CD4-positive, alpha-beta T cell (primary cell): ENCODE results near the gene TMEM106B. TPM values are rescaled to one million over a fixed set of nuclear protein-coding genes. Genes with fewer than 3 reads are reported as not detected.
"Not testable (repeated sequence)": the region's sequence is repeated elsewhere in the genome, so short reads cannot be mapped to it uniquely, and the experiment has no call there.

Experiments used
- ATAC-seq: fragments of 200-7000 bp; cut with Tn5 transposase; one replicate; pipeline ENCODE4 v1.10.0; 2022; ENCODE audit warnings: mild to moderate bottlenecking; ENCODE audit not compliant: poor library complexity
- CTCF ChIA-PET: fragments of 350-600 bp; sonication (Branson Sonifier 250); formaldehyde crosslinking; loops from one replicate; lab custom pipeline; 2021; ENCODE audit warnings: antibody characterized with exemption, inconsistent platforms; lab: Charles Lee
- POLR2A ChIA-PET: fragments of 350-600 bp; sonication (Branson Sonifier 250); formaldehyde crosslinking; loops from one replicate; lab custom pipeline; 2021; ENCODE audit warnings: antibody characterized with exemption, inconsistent platforms; lab: Charles Lee
- DNase-seq, 14 experiments: peaks; one replicate each; pipeline ENCODE4 v3.0.0-alpha.2; 2013 to 2020; ENCODE audit warnings: mixed read lengths in 2 of 14
- H3K27ac ChIP-seq, 2 donors: one replicate each; pipeline versions ENCODE4 v1.5.1 to v1.7.0; 2013; ENCODE audit warnings: low read length in 2 of 2, low read depth in 1 of 2, mild to moderate bottlenecking in 1 of 2
- H3K27me3 ChIP-seq, 2 experiments: 1 replicate in 1 of 2; 2 replicates in 1 of 2; pipeline versions ENCODE4 v1.6.1 to v1.7.0; 2013; ENCODE audit warnings: low read length in 2 of 2, control low read depth in 1 of 2, mild to moderate bottlenecking in 1 of 2, moderate library complexity in 1 of 2; ENCODE audit not compliant: insufficient read depth in 2 of 2, control insufficient read depth in 1 of 2
- H3K36me3 ChIP-seq: one replicate; pipeline ENCODE4 v1.6.1; 2013; ENCODE audit warnings: low read length, control low read depth; ENCODE audit not compliant: insufficient read depth
- H3K4me1 ChIP-seq: one replicate; pipeline ENCODE4 v1.6.1; 2013; ENCODE audit warnings: low read length, control low read depth; ENCODE audit not compliant: insufficient read depth
- H3K4me3 ChIP-seq: one replicate; pipeline ENCODE4 v1.5.1; 2013; ENCODE audit warnings: mild to moderate bottlenecking, low read length, moderate library complexity
- H3K9me3 ChIP-seq, 2 experiments: 1 replicate in 1 of 2; 2 replicates in 1 of 2; pipeline versions ENCODE4 v1.6.1 to v1.7.0; 2013; ENCODE audit warnings: low read length in 2 of 2, mild to moderate bottlenecking in 2 of 2, control low read depth in 1 of 2, moderate library complexity in 1 of 2; ENCODE audit not compliant: control insufficient read depth in 1 of 2, insufficient read depth in 1 of 2
- H3K27ac Mint-ChIP-seq: one replicate; pipeline ENCODE4 v1.8.0; 2020; ENCODE audit warnings: mixed read lengths
- H3K27me3 Mint-ChIP-seq: one replicate; pipeline ENCODE4 v1.8.0; 2021; ENCODE audit warnings: mixed read lengths
- H3K36me3 Mint-ChIP-seq: one replicate; pipeline ENCODE4 v1.8.0; 2021; ENCODE audit warnings: low read depth, mixed read lengths
- H3K4me1 Mint-ChIP-seq: one replicate; pipeline ENCODE4 v1.8.0; 2021; ENCODE audit warnings: low read depth, mixed read lengths
- H3K4me3 Mint-ChIP-seq: one replicate; pipeline ENCODE4 v1.8.0; 2020; ENCODE audit warnings: mild to moderate bottlenecking, mixed read lengths
- H3K9me3 Mint-ChIP-seq: one replicate; pipeline ENCODE4 v1.8.0; 2020; ENCODE audit warnings: mixed read lengths
- intact Hi-C, 2 experiments: fragments of 100-400 bp; cut with DNase I in 1 of 2; cut with micrococcal nuclease in 1 of 2; formaldehyde crosslinking; loops; one replicate each; pipeline versions ENCODE4 v1.15.1 to v1.9.0; 2023 to 2025; cut with DNase I, micrococcal nuclease
- total RNA-seq, 174 experiments: library from RNA in 2 of 174; stranded (reverse) in 2 of 174; gene quantifications; one replicate each; pipeline ENCODE4 v1.2.3 and lab custom pipeline; 2021 to 2026
- TF ChIP-seq, protein P1 (sequence below): fragments of 200-600 bp; IDR thresholded peaks from one replicate; pipeline ENCODE4 v1.8.0; 2022; ENCODE audit warnings: antibody characterized with exemption, mild to moderate bottlenecking

TMEM106B gene
- total RNA-seq, 2 experiments from 2014 or later, result 16.9 to 17.5 TPM

GRCh38 chr7:12221414-12221813, 10.3 kb downstream of the TMEM106B start:
- TF ChIP-seq, protein P1, sequence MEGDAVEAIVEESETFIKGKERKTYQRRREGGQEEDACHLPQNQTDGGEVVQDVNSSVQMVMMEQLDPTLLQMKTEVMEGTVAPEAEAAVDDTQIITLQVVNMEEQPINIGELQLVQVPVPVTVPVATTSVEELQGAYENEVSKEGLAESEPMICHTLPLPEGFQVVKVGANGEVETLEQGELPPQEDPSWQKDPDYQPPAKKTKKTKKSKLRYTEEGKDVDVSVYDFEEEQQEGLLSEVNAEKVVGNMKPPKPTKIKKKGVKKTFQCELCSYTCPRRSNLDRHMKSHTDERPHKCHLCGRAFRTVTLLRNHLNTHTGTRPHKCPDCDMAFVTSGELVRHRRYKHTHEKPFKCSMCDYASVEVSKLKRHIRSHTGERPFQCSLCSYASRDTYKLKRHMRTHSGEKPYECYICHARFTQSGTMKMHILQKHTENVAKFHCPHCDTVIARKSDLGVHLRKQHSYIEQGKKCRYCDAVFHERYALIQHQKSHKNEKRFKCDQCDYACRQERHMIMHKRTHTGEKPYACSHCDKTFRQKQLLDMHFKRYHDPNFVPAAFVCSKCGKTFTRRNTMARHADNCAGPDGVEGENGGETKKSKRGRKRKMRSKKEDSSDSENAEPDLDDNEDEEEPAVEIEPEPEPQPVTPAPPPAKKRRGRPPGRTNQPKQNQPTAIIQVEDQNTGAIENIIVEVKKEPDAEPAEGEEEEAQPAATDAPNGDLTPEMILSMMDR, result no peak
- Mint-ChIP-seq H3K36me3 (peaks cover 83% of the 10 kb centered on the region), H3K4me1 (peaks cover 73% of the 10 kb centered on the region), H3K4me3 (no peak overlapping the region), H3K9me3 (peaks cover 3% of the 10 kb centered on the region), H3K27me3 (no peaks in the 10 kb centered on the region), H3K27ac (peak overlapping the region; percentile 57)
- no peak for DNase-seq
- Histone ChIP-seq H3K4me3 (no peak overlapping the region), H3K36me3 (peaks cover 49% of the 10 kb centered on the region), H3K27me3 (no peaks in the 10 kb centered on the region), H3K27ac (peak overlapping the region in 1 of 2 donors; percentile 1), H3K9me3 (no peaks in the 10 kb centered on the region), H3K4me1 (peaks cover 14% of the 10 kb centered on the region)
- CTCF ChIA-PET, result no interaction called here
- no peak for ATAC-seq
- intact Hi-C loops, result no loop called here
- POLR2A ChIA-PET, result interaction anchor here (1.3 kb wide), 1 partner anchor 10 kb away, joined by 9 read pairs; the partner anchor contains the start of gene TMEM106B

- Mint-ChIP-seq H3K36me3 (peaks cover 75% of the 10 kb centered on the region), H3K9me3 (peaks cover 3% of the 10 kb centered on the region), H3K4me1 (peaks cover 64% of the 10 kb centered on the region), H3K27me3 (no peaks in the 10 kb centered on the region), H3K27ac (peak overlapping the region; percentile 57), H3K4me3 (peak overlapping the region; percentile 67)
- H3K27ac ChIP-seq, result peak overlapping the region in 1 of 2 donors; percentile 16
- ChIA-PET POLR2A (interaction anchor here (0.7 kb wide), 2 partner anchors 12 to 80 kb away, joined by 3 read pairs; partner anchors contain the start of gene TMEM106B), CTCF (interaction anchor here (0.7 kb wide), 1 partner anchor 35 kb away, joined by 4 read pairs; no protein-coding TSS in a partner anchor)
- ATAC-seq, result peak; percentile 80
- no peak overlapping the region for H3K4me3 ChIP-seq
- peaks cover 14% of the 10 kb centered on the region for H3K4me1 ChIP-seq
- TF ChIP-seq, protein P1, result no peak
- intact Hi-C loops, result no loop called here
- peaks cover 36% of the 10 kb centered on the region for H3K36me3 ChIP-seq
- H3K9me3 ChIP-seq, result no peaks in the 10 kb centered on the region
- peak in 3 of 14 experiments; percentile 48 to 83 (median 52) for DNase-seq
- no peaks in the 10 kb centered on the region for H3K27me3 ChIP-seq
Observed at GRCh38 chr7:12222889-12223579, 11.9 kb downstream of the TMEM106B start.

DNA sequence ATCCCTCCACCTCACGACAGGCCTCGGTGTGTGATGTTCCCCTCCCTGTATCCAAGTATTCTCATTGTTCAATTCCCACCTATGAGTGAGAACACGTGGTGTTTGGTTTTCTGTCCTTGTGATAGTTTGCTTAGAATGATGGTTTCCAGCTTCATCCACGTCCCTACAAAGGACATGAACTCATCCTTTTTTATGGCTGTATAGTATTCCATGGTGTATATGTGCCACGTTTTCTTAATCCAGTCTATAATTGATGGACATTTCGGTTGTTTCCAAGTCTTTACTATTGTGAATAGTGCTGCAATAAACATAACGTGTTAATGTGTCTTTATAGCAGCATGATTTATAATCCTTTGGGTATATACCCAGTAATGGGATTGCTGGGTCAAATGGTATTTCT, 13.9 kb downstream of the TMEM106B start:
- CTCF ChIA-PET, H3K27me3 Mint-ChIP-seq: not testable (repeated sequence)

More for the DNA sequence above, 13.9 kb downstream of the TMEM106B start:
- H3K4me3 Mint-ChIP-seq, intact Hi-C loops, H3K4me3 ChIP-seq, H3K9me3 Mint-ChIP-seq, H3K27ac ChIP-seq, POLR2A ChIA-PET, H3K27ac Mint-ChIP-seq, ATAC-seq, DNase-seq, H3K9me3 ChIP-seq, H3K27me3 ChIP-seq: not testable (repeated sequence)
- Histone ChIP-seq H3K4me1 (peaks cover 14% of the 10 kb centered on the region), H3K36me3 (peaks cover 28% of the 10 kb centered on the region)
- Mint-ChIP-seq H3K4me1 (peaks cover 60% of the 10 kb centered on the region), H3K36me3 (peaks cover 63% of the 10 kb centered on the region)
